HCT116 (cell line): ENCODE results near the gene TNIK. TPM values are rescaled to one million over a fixed set of nuclear protein-coding genes. Genes with fewer than 3 reads are reported as not detected.

Experiments used
- ATAC-seq: fragments of 200-7000 bp; cut with Tn5 transposase; 2 replicates; pipeline ENCODE4 v1.9.1; 2020; ENCODE audit warnings: mild to moderate bottlenecking, moderate library complexity
- BruUV-seq: library from RNA; stranded (reverse); fragments of 400-500 nt; replicated peaks from 2 replicates; lab custom pipeline; 2021; lab: Mats Ljungman, UMichigan
- CTCF ChIA-PET: fragments of 300-600 bp; sonication (Branson Sonifier 250); formaldehyde crosslinking; loops from one replicate; lab custom pipeline; 2021; ENCODE audit warnings: antibody characterized with exemption; lab: Charles Lee
- POLR2A ChIA-PET: fragments of 300-600, 350-600 bp; sonication (Branson Sonifier 250); formaldehyde crosslinking; loops from one replicate; lab custom pipeline; 2021; ENCODE audit warnings: antibody characterized with exemption; lab: Charles Lee
- RAD21 ChIA-PET, 2 experiments: fragments of 300-600 bp; sonication (Branson Sonifier 250); formaldehyde crosslinking; loops; one replicate each; lab custom pipeline; 2023; ENCODE audit warnings: low total read pairs in 2 of 2; ENCODE audit not compliant: uncharacterized antibody in 2 of 2, unreplicated experiment in 2 of 2, low non-redundant PET in 1 of 2; lab: Charles Lee
- DNase-seq: peaks from one replicate; pipeline ENCODE4 v3.0.0-alpha.2; 2010; ENCODE audit warnings: low read depth, low spot score
- H2AFZ ChIP-seq: fragments of 200-600 bp; shearing (Covaris generic), sonication (generic); 2 replicates; pipeline ENCODE4 v1.6.1; 2017; ENCODE audit warnings: low read depth, mixed run types, mixed read lengths, antibody characterized with exemption, low read length; ENCODE audit not compliant: poor library complexity, severe bottlenecking
- H3K27ac ChIP-seq: 2 replicates; pipeline ENCODE4 v1.5.1; 2012; ENCODE audit warnings: low read depth, low read length
- H3K27me3 ChIP-seq: fragments of 200-600 bp; sonication (generic); 2 replicates; pipeline ENCODE4 v1.6.1; 2016; ENCODE audit warnings: mixed run types, low read length, mixed read lengths; ENCODE audit not compliant: insufficient read depth
- H3K36me3 ChIP-seq, 2 experiments: fragments of 200-500 bp in 1 of 2; fragments of 200-600 bp in 1 of 2; sonication (Bioruptor generic) in 1 of 2; sonication (generic) in 1 of 2; 2 replicates each; pipeline versions ENCODE4 v1.5.1 to v1.6.1; 2014 to 2016; ENCODE audit warnings: low read length in 2 of 2, inconsistent platforms in 1 of 2, mixed read lengths in 1 of 2, mixed run types in 1 of 2; ENCODE audit not compliant: insufficient read depth in 2 of 2, control insufficient read depth in 1 of 2
- H3K4me1 ChIP-seq, 2 experiments: fragments of 200-600 bp in 1 of 2; sonication (generic) in 1 of 2; 2 replicates each; pipeline versions ENCODE4 v1.5.1 to v1.6.1; 2012 to 2017; ENCODE audit warnings: low read length in 2 of 2, inconsistent platforms in 1 of 2, mild to moderate bottlenecking in 1 of 2, mixed read lengths in 1 of 2, mixed run types in 1 of 2, moderate library complexity in 1 of 2; ENCODE audit not compliant: insufficient read depth in 2 of 2, control insufficient read depth in 1 of 2
- H3K4me2 ChIP-seq: fragments of 200-600 bp; sonication (generic); 2 replicates; pipeline ENCODE4 v1.6.1; 2017; ENCODE audit warnings: mixed run types, low read length, mixed read lengths
- H3K4me3 ChIP-seq, 2 experiments: fragments of 200-600 bp in 1 of 2; sonication (generic) in 1 of 2; replicated peaks in 1 of 2; 2 replicates each; pipeline ENCODE4 v1.5.1; 2011 to 2016; ENCODE audit warnings: low read length in 2 of 2, control low read depth in 1 of 2, low read depth in 1 of 2, mild to moderate bottlenecking in 1 of 2, mixed read lengths in 1 of 2, mixed run types in 1 of 2
- H3K79me2 ChIP-seq: fragments of 200-600 bp; sonication (generic); 2 replicates; pipeline ENCODE4 v1.6.1; 2017; ENCODE audit warnings: mild to moderate bottlenecking, mixed run types, low read length, moderate library complexity, mixed read lengths; ENCODE audit not compliant: insufficient read depth
- H3K9ac ChIP-seq: fragments of 200-600 bp; sonication (generic); 2 replicates; pipeline ENCODE4 v1.6.1; 2016; ENCODE audit warnings: low read length, mixed read lengths
- H3K9me2 ChIP-seq: fragments of 200-600 bp; sonication (generic), shearing (Covaris generic); 2 replicates; pipeline ENCODE4 v1.6.1; 2017; ENCODE audit warnings: mixed run types, mild to moderate bottlenecking, moderate library complexity; ENCODE audit not compliant: insufficient read depth
- H3K9me3 ChIP-seq, 2 experiments: fragments of 200-500 bp in 1 of 2; fragments of 200-600 bp in 1 of 2; sonication (Bioruptor generic) in 1 of 2; sonication (generic) in 1 of 2; 2 replicates each; pipeline ENCODE4 v1.6.1; 2014 to 2017; ENCODE audit warnings: low read length in 2 of 2, mixed read lengths in 2 of 2, inconsistent platforms in 1 of 2, low read depth in 1 of 2, mild to moderate bottlenecking in 1 of 2, mixed run types in 1 of 2, moderate library complexity in 1 of 2; ENCODE audit not compliant: control insufficient read depth in 1 of 2, insufficient read depth in 1 of 2
- H4K20me1 ChIP-seq: fragments of 200-600 bp; sonication (generic), shearing (Covaris generic); 2 replicates; pipeline ENCODE4 v1.6.1; 2017; ENCODE audit warnings: mixed run types, mild to moderate bottlenecking, moderate library complexity; ENCODE audit not compliant: insufficient read depth
- CBX3 ChIP-seq: IDR thresholded peaks from 2 replicates; pipeline ENCODE4 v1.6.1; 2012; ENCODE audit warnings: low read depth
- CEBPB ChIP-seq: IDR thresholded peaks from 2 replicates; pipeline ENCODE4 v1.6.1; 2012; ENCODE audit warnings: low read depth
- EGR1 ChIP-seq: IDR thresholded peaks from 2 replicates; pipeline ENCODE4 v1.6.1; 2012; ENCODE audit warnings: low read depth
- ELF1 ChIP-seq: IDR thresholded peaks from 2 replicates; pipeline ENCODE4 v1.6.1; 2012; ENCODE audit warnings: low read depth, borderline replicate concordance
- EZH2 ChIP-seq: fragments of 200-600 bp; sonication (generic); IDR thresholded peaks from 2 replicates; pipeline ENCODE4 v1.6.1; 2017; ENCODE audit warnings: antibody characterized with exemption, mixed run types
- EZH2phosphoT487 ChIP-seq: fragments of 200-600 bp; IDR thresholded peaks from 2 replicates; pipeline ENCODE4 v1.6.1; 2018; ENCODE audit warnings: antibody characterized with exemption, borderline replicate concordance
- FOSL1 ChIP-seq: IDR thresholded peaks from 2 replicates; pipeline ENCODE4 v1.6.1; 2012; ENCODE audit warnings: low read depth
- JUND ChIP-seq: IDR thresholded peaks from 2 replicates; pipeline ENCODE4 v1.6.1; 2012
- POLR2A ChIP-seq: IDR thresholded peaks from 2 replicates; pipeline ENCODE4 v1.7.0; 2011; ENCODE audit warnings: borderline replicate concordance; ENCODE audit not compliant: insufficient read depth, insufficient read length; ENCODE audit errors: extremely low read depth
- SIN3A ChIP-seq: IDR thresholded peaks from 2 replicates; pipeline ENCODE4 v1.6.1; 2012; ENCODE audit warnings: low read depth
- ZFX ChIP-seq: fragments of 450-650 bp; IDR thresholded peaks from 2 replicates; pipeline ENCODE4 v1.6.1; 2017
- ZNF274 ChIP-seq: fragments of 200-500 bp; sonication (Bioruptor generic); IDR thresholded peaks from 2 replicates; pipeline ENCODE4 v1.6.1; 2014; ENCODE audit warnings: mild to moderate bottlenecking, low read depth, low read length, inconsistent platforms
- intact Hi-C: fragments of 100-400 bp; cut with micrococcal nuclease; formaldehyde crosslinking; loops from 2 replicates; pipeline ENCODE4 v1.10.0; 2022
- total RNA-seq: library from RNA; stranded (reverse); gene quantifications from one replicate; pipeline ENCODE4 v1.2.1, GENCODE V29; 2021; ENCODE audit not compliant: unreplicated experiment
- TF ChIP-seq, protein P1 (sequence below): IDR thresholded peaks from 2 replicates; pipeline ENCODE4 v1.6.1; 2011; ENCODE audit warnings: mild to moderate bottlenecking, low read length, moderate library complexity; ENCODE audit not compliant: insufficient replicate concordance; ENCODE audit errors: extremely low read depth
- TF ChIP-seq, protein P2 (sequence below), 3 experiments: fragments of 200-600 bp in 1 of 3; sonication (generic) in 1 of 3; IDR thresholded peaks in 2 of 3; conservative IDR thresholded peaks in 1 of 3; 2 replicates each; pipeline ENCODE4 v1.5.1; 2012 to 2017; ENCODE audit warnings: low read depth in 2 of 3, low read length in 2 of 3, antibody characterized with exemption in 1 of 3, borderline replicate concordance in 1 of 3, control low read depth in 1 of 3, mild to moderate bottlenecking in 1 of 3, mixed read lengths in 1 of 3, mixed run types in 1 of 3, moderate library complexity in 1 of 3; ENCODE audit not compliant: insufficient read depth in 1 of 3
- TF ChIP-seq, protein P3 (sequence below): IDR thresholded peaks from 2 replicates; pipeline ENCODE4 v1.6.1; 2012

TNIK gene
- total RNA-seq, 1 experiment from 2014 or later: 24.1 TPM

DNA sequence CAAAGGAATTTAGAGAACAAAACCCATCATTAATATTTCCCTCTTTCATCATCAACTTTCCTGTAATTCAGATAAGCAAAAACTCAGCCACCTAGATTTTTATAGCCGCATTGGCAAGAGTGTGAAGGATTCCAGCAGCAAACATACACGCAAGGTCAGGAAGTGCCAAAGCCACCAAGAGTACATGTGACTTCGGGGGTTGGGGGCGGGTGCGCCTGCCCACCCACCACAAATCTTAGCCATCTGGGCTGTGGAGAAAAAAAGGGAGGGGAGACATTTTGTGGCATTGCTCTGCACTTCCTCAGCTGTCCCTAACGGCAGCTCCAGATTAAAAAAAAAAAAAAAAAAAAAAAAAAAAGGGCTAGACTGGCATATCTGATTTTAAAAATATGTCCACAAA is 148.4 kb downstream of the TNIK start:
- Histone ChIP-seq H3K4me1 (peaks cover 0 to under 1% of the 10 kb centered on the region in 2 experiments; a peak in 1 of 4 replicates), H3K79me2 (no peaks in the 10 kb centered on the region), H3K9me3 (no peaks in the 10 kb centered on the region), H4K20me1 (no peaks in the 10 kb centered on the region), H2AFZ (no peak overlapping the region), H3K4me2 (no peak overlapping the region), H3K27me3 (no peaks in the 10 kb centered on the region), H3K4me3 (no peak overlapping the region), H3K9me2 (no peaks in the 10 kb centered on the region), H3K9ac (no peak overlapping the region), H3K27ac (no peak overlapping the region), H3K36me3 (no peaks in the 10 kb centered on the region)
- no peak for TF ChIP-seq POLR2A
- TF ChIP-seq JUND: no peak
- TF ChIP-seq FOSL1: no peak
- no peak for TF ChIP-seq ZFX
- TF ChIP-seq EZH2: no peak
- TF ChIP-seq EGR1: no peak
- TF ChIP-seq, protein P1, sequence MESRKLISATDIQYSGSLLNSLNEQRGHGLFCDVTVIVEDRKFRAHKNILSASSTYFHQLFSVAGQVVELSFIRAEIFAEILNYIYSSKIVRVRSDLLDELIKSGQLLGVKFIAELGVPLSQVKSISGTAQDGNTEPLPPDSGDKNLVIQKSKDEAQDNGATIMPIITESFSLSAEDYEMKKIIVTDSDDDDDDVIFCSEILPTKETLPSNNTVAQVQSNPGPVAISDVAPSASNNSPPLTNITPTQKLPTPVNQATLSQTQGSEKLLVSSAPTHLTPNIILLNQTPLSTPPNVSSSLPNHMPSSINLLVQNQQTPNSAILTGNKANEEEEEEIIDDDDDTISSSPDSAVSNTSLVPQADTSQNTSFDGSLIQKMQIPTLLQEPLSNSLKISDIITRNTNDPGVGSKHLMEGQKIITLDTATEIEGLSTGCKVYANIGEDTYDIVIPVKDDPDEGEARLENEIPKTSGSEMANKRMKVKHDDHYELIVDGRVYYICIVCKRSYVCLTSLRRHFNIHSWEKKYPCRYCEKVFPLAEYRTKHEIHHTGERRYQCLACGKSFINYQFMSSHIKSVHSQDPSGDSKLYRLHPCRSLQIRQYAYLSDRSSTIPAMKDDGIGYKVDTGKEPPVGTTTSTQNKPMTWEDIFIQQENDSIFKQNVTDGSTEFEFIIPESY: no peak
- no peak for TF ChIP-seq ZNF274
- TF ChIP-seq CBX3: no peak
- ChIA-PET CTCF (no interaction called here), POLR2A (no interaction called here), RAD21 (no interaction called here)
- no TSS peak for BruUV-seq
- intact Hi-C loops: no loop called here
- no peak for ATAC-seq
- no peak for DNase-seq

DNA sequence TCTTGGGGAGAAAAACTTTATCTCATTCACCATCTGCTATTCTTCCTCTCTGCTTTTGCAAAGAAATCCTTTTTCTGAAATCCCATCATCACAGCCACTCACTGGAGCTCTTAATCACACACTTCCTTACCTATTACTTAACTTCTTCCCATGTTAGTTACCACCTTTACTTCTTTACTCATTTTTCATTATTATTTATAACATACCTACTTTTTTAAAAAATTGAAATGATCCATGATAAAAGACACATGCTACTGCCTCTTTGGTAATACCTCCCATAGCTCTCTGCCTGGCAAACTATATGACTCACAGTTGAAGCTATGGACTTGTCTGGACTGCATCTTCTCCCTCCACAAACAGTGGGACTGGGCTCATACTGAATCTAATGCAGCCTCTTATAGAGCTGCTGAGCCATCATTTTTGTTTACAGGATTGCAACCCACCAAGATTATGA is 150.3 kb downstream of the TNIK start:
- ChIA-PET CTCF (interaction anchor here (1.3 kb wide), 1 partner anchor 348 kb away, joined by 3 read pairs; no protein-coding TSS in a partner anchor), POLR2A (no interaction called here)
- H3K27ac ChIP-seq: no peak overlapping the region
- TF ChIP-seq POLR2A: no peak
- TF ChIP-seq JUND: no peak
- TF ChIP-seq, protein P2, sequence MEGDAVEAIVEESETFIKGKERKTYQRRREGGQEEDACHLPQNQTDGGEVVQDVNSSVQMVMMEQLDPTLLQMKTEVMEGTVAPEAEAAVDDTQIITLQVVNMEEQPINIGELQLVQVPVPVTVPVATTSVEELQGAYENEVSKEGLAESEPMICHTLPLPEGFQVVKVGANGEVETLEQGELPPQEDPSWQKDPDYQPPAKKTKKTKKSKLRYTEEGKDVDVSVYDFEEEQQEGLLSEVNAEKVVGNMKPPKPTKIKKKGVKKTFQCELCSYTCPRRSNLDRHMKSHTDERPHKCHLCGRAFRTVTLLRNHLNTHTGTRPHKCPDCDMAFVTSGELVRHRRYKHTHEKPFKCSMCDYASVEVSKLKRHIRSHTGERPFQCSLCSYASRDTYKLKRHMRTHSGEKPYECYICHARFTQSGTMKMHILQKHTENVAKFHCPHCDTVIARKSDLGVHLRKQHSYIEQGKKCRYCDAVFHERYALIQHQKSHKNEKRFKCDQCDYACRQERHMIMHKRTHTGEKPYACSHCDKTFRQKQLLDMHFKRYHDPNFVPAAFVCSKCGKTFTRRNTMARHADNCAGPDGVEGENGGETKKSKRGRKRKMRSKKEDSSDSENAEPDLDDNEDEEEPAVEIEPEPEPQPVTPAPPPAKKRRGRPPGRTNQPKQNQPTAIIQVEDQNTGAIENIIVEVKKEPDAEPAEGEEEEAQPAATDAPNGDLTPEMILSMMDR (IDR thresholded peaks at IDR 0.05 in 2 of 3, conservative IDR thresholded peaks at IDR 0.05 in 1 of 3; ENCODE audit: borderline replicate concordance in 1 of 3, insufficient read depth in 1 of 3, low read depth in 2 of 3, low read length in 2 of 3): no peak
- no peak for TF ChIP-seq EZH2
- TF ChIP-seq, protein P1: no peak
- TF ChIP-seq SIN3A: no peak
- no peak for TF ChIP-seq ZNF274
- TF ChIP-seq CEBPB: no peak
- no peak for TF ChIP-seq EZH2phosphoT487
- TF ChIP-seq, protein P3, sequence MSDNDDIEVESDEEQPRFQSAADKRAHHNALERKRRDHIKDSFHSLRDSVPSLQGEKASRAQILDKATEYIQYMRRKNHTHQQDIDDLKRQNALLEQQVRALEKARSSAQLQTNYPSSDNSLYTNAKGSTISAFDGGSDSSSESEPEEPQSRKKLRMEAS: no peak
- no peak for TF ChIP-seq CBX3
- TF ChIP-seq ELF1: no peak

More for the DNA sequence above, 150.3 kb downstream of the TNIK start:
- BruUV-seq: no TSS peak
- Histone ChIP-seq H3K9me2 (no peaks in the 10 kb centered on the region), H3K79me2 (no peaks in the 10 kb centered on the region), H4K20me1 (no peaks in the 10 kb centered on the region), H2AFZ (no peak overlapping the region), H3K9ac (no peak overlapping the region), H3K4me2 (no peak overlapping the region), H3K36me3 (no peaks in the 10 kb centered on the region), H3K4me1 (peaks cover 0 to 7% of the 10 kb centered on the region in 2 experiments; a peak in 1 of 4 replicates), H3K27me3 (no peaks in the 10 kb centered on the region), H3K4me3 (no peak overlapping the region), H3K9me3 (no peaks in the 10 kb centered on the region)
- intact Hi-C loops: no loop called here
- peak; percentile 69 for ATAC-seq
- RAD21 ChIA-PET: no interaction called here
- DNase-seq: no peak
